GM19043 (cell line): ENCODE data around the gene SRM.
"Not testable (repeated sequence)": the region's sequence is repeated elsewhere in the genome, so short reads cannot be mapped to it uniquely, and the experiment has no call there.

Experiments
- ATAC-seq: cut with Tn5 transposase; IDR thresholded peaks from one replicate; pipeline ENCODE4 v1.9.1; 2021; ENCODE audit warnings: low read depth; ENCODE audit not compliant: unreplicated experiment

SRM gene

DNA sequence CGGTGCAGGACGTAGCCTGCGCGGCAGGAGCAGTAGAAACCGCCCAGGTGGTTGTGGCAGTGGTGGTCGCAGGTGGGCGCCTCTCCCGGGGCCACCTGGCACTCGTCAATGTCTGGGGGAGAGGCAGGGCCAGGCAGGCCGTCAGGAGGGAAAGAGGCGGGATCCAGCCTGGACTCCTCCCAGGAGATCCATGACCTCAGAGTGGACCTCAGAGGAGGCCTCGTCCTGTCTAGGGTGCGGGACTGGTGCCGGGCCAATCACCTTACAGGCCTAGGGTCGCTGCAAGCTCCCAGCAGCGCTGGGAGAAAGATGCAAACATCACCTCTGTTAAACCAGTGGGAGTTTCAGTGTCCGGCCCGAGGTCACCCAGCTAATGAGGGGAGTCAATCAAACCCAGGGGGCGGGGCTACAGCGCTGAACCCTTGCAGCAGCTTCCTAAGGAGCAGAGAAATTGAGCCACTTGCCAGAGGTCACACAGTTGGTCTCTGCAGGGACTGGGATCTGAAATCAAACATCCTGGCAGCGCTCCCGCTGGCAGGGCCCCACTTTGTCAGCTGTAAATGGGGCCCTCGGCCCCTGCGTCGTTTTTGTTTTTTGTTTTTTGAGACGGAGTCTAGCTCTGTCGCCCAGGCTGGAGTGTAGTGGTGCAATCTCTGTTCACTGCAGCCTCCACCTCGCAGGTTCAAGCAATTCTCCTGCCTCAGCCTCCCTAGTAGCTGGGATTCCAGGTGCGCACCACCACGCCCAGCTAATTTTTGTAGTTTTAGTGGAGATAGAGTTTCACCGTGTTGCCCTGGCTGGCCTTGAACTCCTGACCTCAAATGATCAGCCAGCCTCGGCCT lies 14.2 kb downstream of the SRM start:
- no peak for ATAC-seq

DNA sequence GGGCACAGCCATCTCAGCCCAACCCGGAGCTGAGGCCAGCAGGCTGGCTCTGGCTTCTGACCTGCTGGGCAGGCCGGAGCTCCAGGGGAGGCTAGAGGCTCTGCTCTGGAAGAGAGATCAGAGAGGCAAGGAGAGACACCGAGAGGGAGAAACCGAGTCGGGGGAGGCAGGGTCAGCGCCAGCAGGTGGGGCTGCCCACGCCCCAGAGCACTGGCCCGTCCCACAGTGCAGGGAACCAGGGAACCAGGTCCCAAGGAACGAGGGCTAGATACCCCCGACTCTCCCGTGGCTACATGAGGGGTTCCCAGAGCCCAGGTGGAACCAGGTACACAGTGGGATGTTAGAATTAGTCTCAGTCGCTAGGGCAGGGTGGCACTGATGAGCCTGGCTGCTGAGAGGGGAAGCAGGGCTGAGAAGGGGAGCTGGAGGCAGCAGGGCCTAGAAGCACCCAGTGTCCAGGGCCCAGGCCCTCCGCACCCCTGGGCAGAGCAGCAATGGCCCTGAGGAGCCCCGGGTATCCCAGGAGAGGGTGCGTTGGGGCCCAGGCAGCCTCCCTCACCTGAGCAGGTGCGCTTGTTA lies 14.9 kb downstream of the SRM start:
- no peak for ATAC-seq

DNA sequence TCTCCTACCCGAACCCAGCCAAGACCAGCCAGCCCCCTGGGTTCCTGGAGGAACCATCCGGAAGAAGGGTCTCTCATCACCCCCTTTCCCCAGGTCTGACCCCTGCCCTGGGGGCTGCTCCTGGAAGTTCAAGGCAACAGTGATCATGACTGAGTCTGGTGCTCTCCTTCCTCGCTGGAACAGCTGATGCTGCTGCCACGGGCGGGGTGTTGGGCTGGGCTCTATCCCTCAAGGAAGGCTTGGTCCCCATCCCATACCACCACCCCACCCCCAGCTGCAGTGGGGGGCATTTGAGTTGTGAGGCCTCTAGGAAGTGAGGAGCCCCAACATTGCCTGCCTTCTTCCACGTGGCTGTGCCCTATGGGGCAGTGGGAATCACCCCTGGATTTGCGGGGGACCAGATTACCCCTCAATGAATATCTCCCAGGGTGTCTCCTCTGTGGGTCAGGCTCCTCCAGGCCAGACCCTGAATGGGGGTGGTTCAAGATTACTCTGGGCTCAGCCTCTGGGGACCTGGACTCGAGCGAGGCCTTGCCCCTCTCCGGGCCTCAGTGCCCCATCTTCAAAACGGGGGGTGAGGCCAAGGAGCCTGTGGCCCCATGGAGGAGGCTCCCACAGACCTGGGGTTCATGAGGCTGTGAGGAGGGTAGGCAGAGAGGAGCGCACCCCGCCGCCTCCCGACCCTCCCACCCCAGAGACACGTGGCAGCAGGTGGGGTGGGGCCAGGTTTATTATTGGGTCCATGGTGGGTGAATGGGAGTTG lies 15.6 kb downstream of the SRM start:
- no peak for ATAC-seq

DNA sequence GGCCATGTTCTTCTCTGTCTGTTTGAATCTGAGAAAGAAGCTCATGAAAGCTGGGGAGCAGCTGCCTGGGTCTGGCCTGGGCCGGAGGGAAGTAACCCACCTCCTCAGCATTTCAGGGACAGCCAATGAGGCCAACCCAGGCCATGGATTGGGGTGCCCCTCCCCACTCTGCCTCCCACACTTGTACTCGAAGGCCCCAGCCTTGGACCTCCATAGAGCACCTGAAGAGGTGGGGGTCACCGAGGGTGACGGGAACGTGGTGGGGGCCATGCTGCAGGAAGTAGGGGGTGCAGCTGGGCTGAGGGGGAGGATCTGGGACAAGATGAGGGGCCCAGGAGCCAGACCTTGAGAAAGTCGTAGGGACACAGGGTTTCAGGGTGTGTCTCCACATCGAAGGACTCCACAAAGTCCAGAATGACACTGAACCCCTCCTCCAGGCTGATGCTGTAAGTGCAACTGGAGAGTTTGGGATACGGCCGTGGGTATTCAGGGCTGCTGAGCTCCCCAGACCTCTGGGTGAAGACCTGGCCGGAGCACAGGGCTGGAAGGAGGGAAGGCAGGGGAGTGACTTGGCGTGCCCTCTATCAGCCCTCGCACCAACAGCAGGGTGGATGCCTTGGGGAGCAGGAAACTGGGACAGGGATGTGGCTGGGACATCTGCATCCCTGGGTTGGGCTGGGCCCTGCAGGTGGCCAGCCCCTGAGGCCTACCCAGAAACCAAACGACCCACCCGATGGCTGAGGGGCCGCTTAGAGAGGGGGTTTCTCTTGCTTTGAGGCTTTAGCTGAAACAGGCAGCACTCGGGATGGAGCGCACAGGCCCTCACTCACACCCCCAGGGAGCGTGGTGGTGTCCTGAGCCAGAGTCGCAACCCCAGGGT lies 16.6 kb downstream of the SRM start:
- no peak for ATAC-seq

DNA sequence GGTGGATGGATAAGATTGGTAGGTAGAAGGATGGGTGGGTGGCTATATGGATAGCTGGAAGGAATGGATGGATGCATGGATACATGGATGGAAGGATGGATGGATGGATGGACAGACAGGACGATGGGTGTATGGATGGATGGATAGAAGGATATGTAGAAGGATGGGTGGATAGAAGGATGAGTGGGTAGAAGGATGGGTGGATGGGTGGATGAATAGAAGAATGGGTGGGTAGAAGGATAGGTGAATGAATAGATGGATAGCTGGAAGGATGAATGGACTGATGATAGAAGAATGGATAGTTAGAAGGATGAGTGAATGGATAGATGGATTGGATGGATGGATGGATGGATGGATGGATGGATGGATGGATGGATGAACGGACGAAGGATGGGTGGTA lies 17.8 kb downstream of the SRM start:
- ATAC-seq: no peak

DNA sequence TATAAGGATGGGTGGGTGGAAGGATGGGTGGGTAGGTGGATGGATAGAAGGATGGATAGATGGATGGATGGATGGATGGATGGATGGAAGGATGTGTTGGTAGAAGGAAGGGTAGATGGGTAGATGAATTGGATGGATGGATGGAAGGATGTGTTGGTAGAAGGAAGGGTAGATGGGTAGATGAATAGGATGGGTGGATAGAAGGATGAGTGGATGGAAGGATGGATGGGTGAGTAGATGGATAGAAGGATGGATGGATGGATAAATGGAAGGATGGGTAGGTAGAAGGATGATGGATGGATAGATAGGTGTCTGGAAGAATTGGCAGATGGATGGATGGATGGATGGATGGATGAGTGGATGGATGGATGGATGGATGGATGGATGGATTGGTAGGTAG lies 18.8 kb downstream of the SRM start:
- ATAC-seq: no peak

DNA sequence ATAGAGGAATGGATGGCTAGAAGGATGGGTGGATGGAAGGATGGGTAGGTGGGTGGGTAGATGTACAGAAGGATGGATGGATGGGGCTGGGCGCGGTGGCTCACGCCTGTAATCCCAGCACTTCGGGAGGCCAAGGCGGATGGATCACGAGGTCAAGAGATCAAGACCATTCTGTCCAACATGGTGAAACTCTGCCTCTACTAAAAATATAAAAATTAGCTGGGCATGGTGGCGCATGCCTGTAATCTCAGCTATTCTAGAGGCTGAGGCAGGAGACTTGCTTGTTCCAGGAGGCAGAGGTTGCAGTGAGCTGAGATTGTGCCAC lies 19.8 kb downstream of the SRM start:
- ATAC-seq: not testable (repeated sequence)

DNA sequence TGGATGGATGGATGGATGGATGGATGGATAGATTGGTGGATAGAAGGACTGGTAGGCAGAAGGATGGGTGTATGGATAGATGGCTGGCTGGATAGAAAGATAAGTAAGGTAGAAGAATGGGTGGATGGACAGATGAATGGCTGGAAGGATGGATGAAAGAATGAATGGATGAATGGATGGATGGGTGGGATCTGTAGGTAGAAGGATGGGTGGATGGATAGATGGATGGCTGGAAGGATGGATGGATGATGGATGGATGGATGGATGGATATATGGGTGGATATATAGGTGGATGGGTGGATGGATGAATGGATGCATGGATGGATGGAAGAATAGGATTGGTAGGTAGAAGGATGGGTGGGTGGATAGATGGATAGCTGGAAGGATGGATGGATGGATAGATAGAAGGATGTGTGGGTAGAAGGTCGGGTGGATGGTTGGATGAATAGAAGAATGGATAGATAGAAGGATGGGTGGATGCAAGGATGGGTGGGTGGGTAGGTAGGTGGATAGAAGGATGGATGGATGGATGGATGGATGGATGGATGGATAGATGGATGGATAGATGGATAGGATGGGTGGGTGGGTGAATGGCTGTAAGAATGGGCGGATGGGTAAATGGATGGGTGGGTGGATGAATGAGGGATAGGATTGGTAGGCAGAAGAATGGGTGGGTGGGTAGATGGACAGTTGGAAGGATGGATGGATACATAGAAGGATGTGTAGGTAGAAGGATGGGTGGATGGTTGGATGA lies 20.3 kb downstream of the SRM start:
- ATAC-seq: no peak

DNA sequence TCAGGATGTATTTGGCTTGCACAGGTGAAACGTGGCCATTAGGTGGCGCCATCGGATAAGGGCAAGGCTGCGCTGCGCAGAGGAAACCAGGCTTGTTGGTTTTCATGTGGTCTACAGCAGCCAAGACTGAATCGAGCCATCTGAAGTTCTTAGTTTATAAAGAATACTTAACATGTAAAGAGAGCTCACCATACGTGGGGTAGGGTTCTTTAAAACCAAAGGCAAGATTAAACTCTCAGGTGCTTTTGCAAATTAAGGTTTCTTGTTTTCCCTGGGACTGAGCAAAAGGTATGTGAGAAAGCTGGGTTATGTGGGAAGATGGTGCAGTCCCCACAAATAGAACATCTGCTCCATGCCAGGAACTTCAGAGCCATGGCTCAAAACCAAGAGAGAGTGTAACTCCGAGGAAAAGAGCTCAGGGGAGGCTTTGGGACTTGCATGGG lies 22.1 kb downstream of the SRM start:
- ATAC-seq: no peak

DNA sequence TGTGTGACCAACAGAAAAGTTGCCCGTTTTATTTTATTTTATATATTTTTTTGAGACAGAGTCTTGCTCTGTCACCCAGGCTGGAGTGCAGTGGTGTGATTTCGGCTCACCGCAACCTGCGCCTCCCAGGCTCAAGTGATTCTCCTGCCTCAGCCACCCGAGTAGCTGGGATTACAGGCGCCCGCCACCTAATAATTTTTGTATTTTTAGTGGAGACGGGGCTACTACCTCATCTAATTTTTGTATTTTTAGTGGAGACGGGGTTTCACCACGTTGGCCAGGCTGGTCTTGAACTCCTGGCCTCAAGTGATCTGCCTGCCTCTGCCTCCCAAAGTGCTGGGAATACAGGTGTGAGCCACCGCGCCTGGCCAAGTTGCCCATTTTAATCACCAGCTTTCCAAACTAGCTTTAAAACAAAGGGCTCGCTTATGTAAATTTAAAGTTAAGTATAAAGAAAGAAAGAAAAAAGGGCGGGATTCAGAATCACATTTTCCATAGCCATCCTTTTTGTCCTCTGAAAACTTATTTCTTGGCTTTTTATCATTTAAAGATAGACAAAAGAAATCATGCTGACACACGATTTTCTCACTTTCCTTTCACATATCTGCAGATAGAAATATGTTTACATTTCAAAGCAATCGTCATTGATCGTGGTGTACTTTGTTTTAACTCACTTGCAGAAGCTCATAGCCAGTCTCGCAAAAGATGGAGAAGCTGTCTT lies 22.6 kb downstream of the SRM start:
- ATAC-seq: not testable (repeated sequence)

DNA sequence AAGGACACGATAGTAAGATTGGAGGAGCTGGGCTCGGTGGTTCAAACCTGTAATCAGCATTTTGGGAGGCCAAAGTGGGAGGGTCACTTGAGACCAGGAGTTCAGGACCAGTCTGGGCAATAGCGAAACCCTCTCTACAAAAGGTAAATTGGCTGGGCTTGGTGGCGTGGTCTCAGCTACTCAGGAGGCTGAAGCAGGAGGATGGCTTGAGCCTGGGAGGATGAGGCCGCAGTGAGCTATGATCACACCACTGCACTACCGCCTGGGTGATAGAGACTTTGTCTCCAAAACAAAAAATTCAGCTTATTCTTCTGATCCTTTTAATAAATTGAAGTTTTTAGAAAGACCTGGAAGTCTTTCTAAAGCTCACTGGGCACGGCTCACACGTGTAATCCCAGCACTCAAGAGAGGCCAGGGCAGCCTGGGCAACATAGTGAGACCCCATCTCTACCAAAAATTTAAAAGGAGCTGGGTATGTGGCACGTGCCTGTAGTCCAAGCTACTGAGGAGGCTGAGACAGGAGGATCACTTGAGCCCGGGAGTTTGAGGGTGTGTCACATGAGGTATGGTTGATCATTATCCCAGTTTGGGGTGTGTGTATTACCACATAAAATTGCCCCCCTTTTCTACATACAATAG lies 28.1 kb downstream of the SRM start:
- no peak for ATAC-seq

DNA sequence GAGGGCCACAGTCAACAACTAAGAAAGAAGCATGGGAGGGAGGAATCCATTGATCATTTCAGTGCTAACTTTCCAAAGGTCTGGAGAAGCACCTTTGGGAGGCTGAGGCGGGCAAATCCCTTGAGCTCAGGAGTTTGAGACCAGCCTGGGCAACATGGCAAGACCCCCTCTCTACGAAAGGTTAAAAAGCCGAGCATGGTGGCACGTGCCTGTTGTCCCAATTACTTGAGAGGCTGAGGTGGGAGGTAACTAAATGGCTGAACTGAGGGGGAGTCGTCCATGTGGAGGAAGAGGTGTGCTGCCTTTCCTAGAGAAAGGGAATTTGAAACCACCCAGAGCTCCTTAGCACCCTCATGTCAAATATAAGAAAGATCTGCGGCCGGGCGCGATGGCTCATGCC lies 29.0 kb downstream of the SRM start:
- no peak for ATAC-seq

DNA sequence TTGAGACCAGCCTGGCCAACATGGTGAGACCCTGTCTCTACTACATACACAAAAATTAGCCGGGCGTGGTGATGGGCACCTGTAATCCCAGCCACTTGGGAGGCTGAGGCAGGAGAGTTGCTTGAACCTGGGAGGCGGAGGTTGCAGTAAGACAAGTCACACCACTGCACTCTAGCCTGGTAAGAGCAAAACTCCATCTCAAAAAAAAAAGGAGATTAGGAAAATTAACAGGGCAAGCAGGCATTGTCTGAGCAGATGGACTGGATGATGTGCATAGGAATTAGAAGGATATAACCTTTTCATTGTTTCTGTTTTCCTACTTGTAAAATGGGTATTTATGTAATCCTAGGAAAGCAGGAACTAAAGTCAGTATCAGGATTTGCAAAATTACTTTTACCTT lies 31.8 kb downstream of the SRM start:
- ATAC-seq: no peak

DNA sequence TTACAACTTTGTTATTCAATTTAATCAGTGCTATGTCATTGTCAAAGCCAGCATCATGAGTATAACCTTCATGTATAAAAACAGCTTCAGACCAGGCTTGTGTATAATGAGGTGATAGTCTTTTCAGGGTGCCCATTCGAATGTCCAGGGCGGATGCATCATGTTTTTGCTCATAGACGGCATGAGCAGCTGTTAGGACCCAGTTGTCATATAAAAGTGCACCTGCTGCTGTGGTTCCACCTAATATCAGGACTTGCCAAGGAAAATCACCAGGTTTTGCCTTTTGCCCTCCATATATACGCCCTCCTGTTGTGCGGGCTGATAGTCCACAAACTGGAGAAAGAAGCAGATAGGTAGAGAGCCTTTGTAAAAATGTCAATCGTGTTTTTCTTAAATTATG lies 32.5 kb downstream of the SRM start:
- no peak for ATAC-seq

DNA sequence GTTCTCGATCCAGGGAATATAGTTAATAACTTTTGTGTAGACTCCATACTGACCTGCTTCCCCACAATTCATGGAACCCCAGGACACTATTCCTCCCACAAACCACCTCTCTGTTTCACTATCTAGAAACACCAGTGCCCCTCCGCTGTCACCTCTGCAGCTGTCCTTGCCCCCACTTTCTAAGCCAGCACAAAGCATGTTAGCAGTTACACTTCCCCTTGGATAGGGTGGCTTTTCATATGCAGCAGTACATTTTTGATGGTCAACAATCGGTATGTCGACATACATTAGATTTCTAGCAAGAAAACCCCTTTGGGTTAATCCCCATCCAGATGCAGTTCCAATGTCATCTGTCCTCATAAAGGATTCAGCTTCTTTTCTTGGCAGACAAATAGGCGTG lies 32.9 kb downstream of the SRM start:
- ATAC-seq: no peak

DNA sequence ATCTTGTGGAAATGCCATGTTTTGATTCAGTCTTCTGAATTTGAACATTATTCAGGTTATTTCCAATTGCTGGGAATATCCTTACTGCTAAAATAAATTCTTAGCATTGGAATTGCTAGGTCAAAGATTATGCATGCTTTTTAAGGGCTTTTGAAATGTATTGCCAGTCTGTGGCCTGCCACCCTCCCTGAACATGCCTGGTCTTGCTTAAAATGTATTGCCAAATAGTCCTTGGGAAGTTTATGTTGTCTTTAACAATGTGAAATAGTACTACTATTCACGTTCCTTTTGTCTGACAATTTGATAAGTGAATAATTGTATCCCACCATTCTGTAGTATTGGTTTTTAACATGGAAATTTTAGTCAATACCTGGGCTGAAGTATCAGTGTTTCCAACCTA lies 33.8 kb downstream of the SRM start:
- no peak for ATAC-seq

DNA sequence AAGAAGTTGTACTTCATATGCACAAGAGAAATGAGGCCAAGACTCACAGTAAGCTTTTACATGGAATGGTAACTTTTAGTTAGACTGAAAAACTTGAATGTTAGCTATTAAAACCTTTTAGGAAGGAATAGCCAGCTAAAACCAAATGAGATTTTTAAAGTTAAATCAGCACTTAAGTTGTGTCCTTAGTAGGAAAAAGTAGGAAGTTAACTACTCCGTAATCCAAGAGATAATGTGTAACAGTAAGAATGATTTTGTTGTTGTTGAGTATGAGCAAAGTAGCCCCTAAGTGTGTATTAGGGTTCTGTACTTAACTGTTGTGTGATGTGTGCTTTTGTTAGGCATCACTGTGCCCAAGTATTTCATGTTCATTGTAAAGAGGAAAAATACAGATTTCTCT lies 34.2 kb downstream of the SRM start:
- ATAC-seq: no peak

DNA sequence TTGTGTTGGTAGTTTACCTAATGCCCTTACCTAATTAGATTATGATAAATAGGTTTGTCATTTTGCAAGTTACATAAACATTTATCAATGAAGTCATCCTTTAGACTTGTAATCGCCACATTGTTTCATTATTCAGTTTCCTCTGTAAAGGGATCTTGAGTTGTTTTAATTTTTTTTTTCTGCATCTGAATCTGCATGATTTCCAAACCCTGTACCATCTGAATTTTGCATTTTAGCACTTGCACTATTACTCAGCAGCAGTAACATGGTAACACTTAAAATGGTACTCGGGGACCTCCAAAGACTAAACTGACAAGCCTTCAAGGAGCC lies 35.0 kb downstream of the SRM start:
- ATAC-seq: no peak
